ENCODE data around the gene FSD1L.

DNA sequence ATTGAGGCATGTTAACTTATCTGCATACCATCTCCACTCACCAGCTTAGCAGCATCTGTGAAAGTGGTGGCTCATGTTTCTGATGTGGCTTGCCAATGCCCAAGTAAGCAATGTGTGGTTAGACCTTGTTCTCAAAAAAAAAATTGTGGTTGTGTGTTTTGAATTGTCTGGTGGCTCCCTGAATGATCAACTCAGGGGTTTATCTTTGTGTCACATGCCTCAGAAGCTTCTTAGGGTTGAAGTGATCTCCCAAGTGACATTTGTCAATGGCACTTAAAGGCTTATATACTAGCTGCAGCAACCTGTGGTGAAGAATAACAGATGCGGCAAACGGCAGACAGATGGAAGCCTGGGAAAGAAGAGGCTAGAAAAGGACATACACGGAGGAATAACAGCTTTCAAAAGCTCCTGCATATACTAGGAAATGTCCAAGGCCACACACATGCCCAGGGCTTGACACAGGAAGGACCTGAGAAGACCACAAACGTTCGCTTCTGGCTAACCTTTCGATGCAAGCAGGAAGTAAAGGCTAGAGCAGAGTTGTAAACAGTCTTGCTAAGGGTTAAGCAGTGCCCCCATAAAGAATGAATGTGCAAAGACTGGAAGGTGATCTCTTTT lies 42.2 kb upstream of the FSD1L start:
- TF ChIP-seq, protein P1, sequence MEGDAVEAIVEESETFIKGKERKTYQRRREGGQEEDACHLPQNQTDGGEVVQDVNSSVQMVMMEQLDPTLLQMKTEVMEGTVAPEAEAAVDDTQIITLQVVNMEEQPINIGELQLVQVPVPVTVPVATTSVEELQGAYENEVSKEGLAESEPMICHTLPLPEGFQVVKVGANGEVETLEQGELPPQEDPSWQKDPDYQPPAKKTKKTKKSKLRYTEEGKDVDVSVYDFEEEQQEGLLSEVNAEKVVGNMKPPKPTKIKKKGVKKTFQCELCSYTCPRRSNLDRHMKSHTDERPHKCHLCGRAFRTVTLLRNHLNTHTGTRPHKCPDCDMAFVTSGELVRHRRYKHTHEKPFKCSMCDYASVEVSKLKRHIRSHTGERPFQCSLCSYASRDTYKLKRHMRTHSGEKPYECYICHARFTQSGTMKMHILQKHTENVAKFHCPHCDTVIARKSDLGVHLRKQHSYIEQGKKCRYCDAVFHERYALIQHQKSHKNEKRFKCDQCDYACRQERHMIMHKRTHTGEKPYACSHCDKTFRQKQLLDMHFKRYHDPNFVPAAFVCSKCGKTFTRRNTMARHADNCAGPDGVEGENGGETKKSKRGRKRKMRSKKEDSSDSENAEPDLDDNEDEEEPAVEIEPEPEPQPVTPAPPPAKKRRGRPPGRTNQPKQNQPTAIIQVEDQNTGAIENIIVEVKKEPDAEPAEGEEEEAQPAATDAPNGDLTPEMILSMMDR (optimal IDR thresholded peaks at IDR 0.05 in 1 of 3, IDR thresholded peaks at IDR 0.05 in 1 of 3, conservative IDR thresholded peaks at IDR 0.05 in 1 of 3; ENCODE audit: extremely low read depth in 1 of 3, insufficient read depth in 2 of 3, low read length in 3 of 3), result no peak
- no peak for TF ChIP-seq EZH2 (IDR thresholded peaks at IDR 0.05; ENCODE audit: low read length)
